Measurements from ENCODE around the gene NR6A1.

DNA sequence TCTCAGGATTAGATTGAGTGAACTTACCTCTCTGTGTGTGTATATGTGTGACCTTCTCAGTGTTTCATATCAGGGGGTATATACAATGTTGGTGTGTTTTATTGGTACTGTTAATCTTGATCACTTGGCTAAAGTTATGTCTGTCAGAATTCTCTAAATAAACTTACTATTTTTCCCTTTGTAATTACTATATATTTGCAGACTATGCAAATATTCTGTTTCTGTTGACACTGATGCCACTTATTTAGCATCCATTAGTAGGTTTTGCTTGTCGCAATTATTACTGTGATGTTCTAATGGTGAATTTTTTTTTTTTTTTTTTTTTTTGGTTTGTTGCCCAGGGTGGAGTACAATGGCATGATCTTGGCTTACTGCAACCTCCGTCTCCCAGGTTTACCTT lies 221.0 kb downstream of the NR6A1 start:
- TF ChIP-seq, protein P1, sequence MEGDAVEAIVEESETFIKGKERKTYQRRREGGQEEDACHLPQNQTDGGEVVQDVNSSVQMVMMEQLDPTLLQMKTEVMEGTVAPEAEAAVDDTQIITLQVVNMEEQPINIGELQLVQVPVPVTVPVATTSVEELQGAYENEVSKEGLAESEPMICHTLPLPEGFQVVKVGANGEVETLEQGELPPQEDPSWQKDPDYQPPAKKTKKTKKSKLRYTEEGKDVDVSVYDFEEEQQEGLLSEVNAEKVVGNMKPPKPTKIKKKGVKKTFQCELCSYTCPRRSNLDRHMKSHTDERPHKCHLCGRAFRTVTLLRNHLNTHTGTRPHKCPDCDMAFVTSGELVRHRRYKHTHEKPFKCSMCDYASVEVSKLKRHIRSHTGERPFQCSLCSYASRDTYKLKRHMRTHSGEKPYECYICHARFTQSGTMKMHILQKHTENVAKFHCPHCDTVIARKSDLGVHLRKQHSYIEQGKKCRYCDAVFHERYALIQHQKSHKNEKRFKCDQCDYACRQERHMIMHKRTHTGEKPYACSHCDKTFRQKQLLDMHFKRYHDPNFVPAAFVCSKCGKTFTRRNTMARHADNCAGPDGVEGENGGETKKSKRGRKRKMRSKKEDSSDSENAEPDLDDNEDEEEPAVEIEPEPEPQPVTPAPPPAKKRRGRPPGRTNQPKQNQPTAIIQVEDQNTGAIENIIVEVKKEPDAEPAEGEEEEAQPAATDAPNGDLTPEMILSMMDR (IDR thresholded peaks at IDR 0.05) = no peak
- no peak for TF ChIP-seq POLR2AphosphoS5 (IDR thresholded peaks at IDR 0.05)

Measured in esophagus muscularis mucosa (tissue), 3 donors.